Nucleus accumbens (tissue), 56 donors: Measurements from ENCODE around the gene RIMBP2.
"Not testable (repeated sequence)": the region's sequence is repeated elsewhere in the genome, so short reads cannot be mapped to it uniquely, and the experiment has no call there.

Experiments
- DNase-seq, 56 donors: peaks; one replicate each; lab custom pipeline; 2025; lab: John Stamatoyannopoulos, UW

Gene RIMBP2

GRCh38 chr12:130742716-130743115 lies 26.6 kb upstream of the RIMBP2 start:
- DNase-seq, result no peak

GRCh38 chr12:130742112-130742511 lies 26.0 kb upstream of the RIMBP2 start:
- DNase-seq, result no peak

GRCh38 chr12:130739571-130739970 lies 23.5 kb upstream of the RIMBP2 start:
- no peak for DNase-seq

GRCh38 chr12:130738403-130738802 lies 22.3 kb upstream of the RIMBP2 start:
- not testable (repeated sequence) for DNase-seq

GRCh38 chr12:130737731-130738130 lies 21.6 kb upstream of the RIMBP2 start:
- no peak for DNase-seq

- DNase-seq, result no peak
Measured at GRCh38 chr12:130729344-130729743, 13.2 kb upstream of the RIMBP2 start.

GRCh38 chr12:130728158-130729058 lies 12.3 kb upstream of the RIMBP2 start:
- DNase-seq, result no peak

- no peak for DNase-seq
Measured at GRCh38 chr12:130719263-130719859, 3.3 kb upstream of the RIMBP2 start.

GRCh38 chr12:130717752-130718151 lies 1.7 kb upstream of the RIMBP2 start:
- no peak for DNase-seq

- DNase-seq, result no peak
Measured at GRCh38 chr12:130716969-130717366, 869 bp upstream of the RIMBP2 start.

- peak in 14 of 56 donors; percentile 6 to 52 (median 22) for DNase-seq
Measured at GRCh38 chr12:130715150-130715997, 725 bp downstream of the RIMBP2 start.

GRCh38 chr12:130714591-130715149 lies 1.4 kb downstream of the RIMBP2 start:
- DNase-seq, result peak in 3 of 56 donors; percentile 22 to 27 (median 27)

GRCh38 chr12:130714091-130714590 lies 2.0 kb downstream of the RIMBP2 start:
- DNase-seq, result peak in 9 of 56 donors; percentile 11 to 47 (median 27)

GRCh38 chr12:130713581-130713991 lies 2.5 kb downstream of the RIMBP2 start:
- no peak for DNase-seq

GRCh38 chr12:130712346-130713065 lies 3.6 kb downstream of the RIMBP2 start:
- DNase-seq, result no peak

GRCh38 chr12:130711756-130712155 lies 4.3 kb downstream of the RIMBP2 start:
- no peak for DNase-seq

- DNase-seq, result no peak
Measured at GRCh38 chr12:130710733-130711080, 5.4 kb downstream of the RIMBP2 start.

- no peak for DNase-seq
Measured at GRCh38 chr12:130709971-130710732, 5.9 kb downstream of the RIMBP2 start.
